GM18951 (cell line): ENCODE results near the gene NABP2.
"Not testable (repeated sequence)": the region's sequence is repeated elsewhere in the genome, so short reads cannot be mapped to it uniquely, and the experiment has no call there.

Experiments
- POLR2A ChIP-seq: IDR thresholded peaks from 4 replicates; pipeline ENCODE4 v1.6.1; 2011; ENCODE audit warnings: mild to moderate bottlenecking; ENCODE audit not compliant: insufficient read length, insufficient read depth; ENCODE audit errors: extremely low read depth
- in situ Hi-C: fragments of 300-500 bp; cut with MboI; formaldehyde crosslinking; loops from one replicate; pipeline ENCODE4 v1.12.0; 2022; ENCODE audit warnings: low sequenced_read_pairs, mixed read lengths, inconsistent platforms; ENCODE audit not compliant: unreplicated experiment

NABP2 gene

GRCh38 chr12:56261503-56262232, 37.5 kb downstream of the NABP2 start:
- TF ChIP-seq POLR2A, result no peak

GRCh38 chr12:56262955-56263354, 38.8 kb downstream of the NABP2 start:
- in situ Hi-C loops, result not testable (repeated sequence)

More at GRCh38 chr12:56261503-56262232, 37.5 kb downstream of the NABP2 start:
- in situ Hi-C loops, result no loop called here

DNA sequence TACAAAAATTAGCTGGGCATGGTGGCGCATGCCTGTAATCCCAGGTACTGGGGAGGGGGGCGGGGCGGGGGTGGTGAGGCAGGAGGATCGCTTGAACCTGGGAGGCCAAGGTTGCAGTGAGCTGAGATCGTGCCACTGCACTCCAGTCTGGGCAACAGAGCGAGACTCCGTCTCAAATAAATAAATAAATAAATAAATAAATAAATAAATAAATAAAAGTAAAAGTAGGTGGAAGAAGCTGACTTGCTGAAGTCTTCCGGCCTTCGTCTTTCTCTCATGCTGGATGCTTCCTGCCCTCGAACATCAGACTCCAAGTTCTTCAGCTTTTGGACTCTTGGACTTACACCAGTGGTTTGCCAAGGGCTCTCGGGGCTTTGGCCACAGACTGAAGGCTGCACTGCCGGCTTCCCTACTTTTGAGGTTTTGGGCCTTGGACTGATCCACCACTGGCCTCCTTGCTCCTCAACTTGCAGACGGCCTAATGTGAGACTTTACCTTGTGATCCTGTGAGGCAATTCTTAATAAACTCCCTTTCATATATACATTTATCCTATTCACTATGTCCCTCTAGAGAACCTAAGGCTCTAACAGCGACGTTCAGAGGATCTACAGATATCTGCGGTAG, 42.0 kb downstream of the NABP2 start:
- in situ Hi-C loops, result not testable (repeated sequence)

DNA sequence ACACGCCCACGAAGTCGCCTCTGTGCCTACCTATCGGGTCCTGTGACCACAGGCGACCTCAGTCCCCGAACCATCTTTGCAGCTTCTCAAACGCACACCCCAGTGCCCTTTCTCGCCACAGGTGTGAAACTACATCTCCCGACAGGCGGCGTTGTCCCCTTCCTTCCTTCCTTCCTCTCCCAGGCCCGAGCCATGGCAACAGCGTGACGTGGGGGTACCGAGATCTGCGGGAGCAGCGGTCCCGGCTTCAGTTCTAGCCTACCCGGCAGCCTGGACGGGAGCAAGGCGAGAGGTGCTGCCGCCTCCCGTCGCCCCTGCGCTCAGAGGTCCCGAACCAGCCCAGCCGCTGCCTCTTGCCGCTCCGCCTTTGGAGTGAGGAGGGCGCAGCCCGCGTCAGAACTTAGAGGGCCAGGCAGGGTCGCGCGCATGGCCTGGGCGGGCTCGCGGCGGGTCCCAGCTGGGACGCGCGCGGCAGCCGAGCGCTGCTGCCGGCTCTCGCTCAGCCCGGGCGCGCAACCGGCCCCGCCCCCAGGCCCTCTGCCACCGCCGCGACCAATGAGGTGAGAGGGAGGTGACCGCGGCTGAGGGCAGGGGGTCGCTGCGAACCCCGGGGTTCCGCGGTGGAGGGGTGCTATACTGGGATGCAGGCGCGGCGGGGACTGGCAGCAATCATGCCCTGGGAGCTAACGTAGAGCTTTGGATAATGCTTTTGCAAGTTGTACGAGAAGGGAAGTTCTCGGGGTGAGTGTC, 42.7 kb downstream of the NABP2 start, which contains the start of gene COQ10A:
Gene COQ10A (plus strand): TSS at position 250 of the 750 bp plus-strand sequence. CDS start 177 bp downstream, at position 427.
- in situ Hi-C loops, result no loop called here
- peak; percentile 86 for TF ChIP-seq POLR2A

DNA sequence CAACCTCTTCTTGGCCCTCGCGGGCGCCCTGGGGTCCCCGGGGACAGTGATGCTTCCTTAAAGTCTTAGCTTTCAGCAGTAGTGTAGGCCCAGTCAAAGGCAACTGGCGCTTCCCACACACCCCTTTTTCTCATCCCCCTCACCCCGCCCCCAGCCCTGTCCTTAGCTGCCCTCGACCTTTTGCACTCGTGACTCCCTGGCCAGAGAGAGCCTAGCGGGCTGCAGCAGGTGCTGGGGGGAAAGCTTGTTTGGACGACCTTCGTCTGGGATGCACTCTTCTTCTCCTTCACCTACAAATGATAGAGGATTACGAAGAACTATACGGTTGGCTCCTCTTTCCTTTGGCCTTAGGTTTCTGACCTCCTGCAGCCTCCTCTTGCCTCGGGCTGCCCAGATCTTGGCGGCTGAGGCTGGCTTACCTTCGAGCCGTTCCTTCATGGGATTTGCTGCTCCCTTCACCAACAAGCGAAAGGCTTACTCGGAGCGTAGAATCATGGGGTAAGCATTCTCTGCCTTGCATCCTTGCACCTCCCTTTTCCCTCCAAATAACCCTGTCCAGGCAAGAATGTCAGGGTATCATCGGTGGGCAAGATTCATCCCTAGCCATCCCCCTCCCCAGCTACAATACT, 43.4 kb downstream of the NABP2 start:
- in situ Hi-C loops, result no loop called here
- TF ChIP-seq POLR2A, result no peak

GRCh38 chr12:56271031-56271430, 46.9 kb downstream of the NABP2 start:
- no peak for TF ChIP-seq POLR2A
- in situ Hi-C loops, result no loop called here

- in situ Hi-C loops, result not testable (repeated sequence)
Measured at GRCh38 chr12:56272468-56272867, 48.3 kb downstream of the NABP2 start.

DNA sequence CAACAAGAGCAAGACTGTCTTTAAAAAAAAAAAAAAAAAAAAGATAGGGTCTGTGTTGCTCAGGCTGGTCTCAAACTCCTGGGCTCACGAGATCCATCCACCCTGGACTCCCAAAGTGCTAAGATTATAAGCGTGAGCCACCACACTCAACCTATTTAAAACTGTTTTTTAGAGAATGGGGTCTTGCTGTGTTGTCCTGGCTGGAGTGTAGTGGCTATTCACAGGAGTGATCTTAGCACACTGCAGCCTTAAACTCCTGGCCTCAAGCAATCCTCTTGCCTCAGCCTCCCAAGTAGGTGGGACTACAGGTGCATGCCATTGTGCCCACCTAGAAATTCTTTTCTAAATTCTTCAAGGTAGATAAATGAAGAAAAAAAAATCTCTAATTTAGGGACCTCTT, 50.2 kb downstream of the NABP2 start:
- no peak for TF ChIP-seq POLR2A
- in situ Hi-C loops, result no loop called here

DNA sequence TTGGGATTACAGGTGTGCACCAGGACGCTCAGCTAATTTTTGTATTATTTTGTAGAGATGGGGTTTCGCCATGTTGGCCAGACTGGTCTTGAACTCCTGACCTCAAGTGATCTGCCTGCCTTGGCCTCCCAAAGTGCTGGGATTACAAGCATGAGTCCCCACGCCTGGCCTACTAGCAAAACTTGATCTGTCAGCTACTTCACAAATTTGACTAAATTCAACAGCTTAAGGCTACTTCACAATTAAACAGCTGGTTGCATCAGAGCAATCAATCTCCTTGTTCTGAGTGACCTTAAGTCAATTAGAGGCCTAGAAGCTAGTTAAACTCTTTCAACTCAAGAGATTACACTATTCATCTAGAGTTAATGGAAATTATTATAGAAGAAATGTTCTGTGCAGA, 54.8 kb downstream of the NABP2 start:
- TF ChIP-seq POLR2A, result no peak
- in situ Hi-C loops, result no loop called here
